Keratinocyte (primary cell): ENCODE data around the gene TPO. TPM values are rescaled to one million over a fixed set of nuclear protein-coding genes. Genes with fewer than 3 reads are reported as not detected.

Experiments used
- DNase-seq: peaks from one replicate; pipeline ENCODE4 v3.0.0-alpha.2; 2011; ENCODE audit warnings: low read depth, missing footprints, low spot score
- FAIRE-seq: peaks from 2 replicates; lab custom pipeline; 2011; peaks lifted over from hg19 to GRCh38; lab: Jason Lieb, UNC
- H2AFZ ChIP-seq: 2 replicates; pipeline ENCODE4 v1.6.0; 2012; ENCODE audit warnings: low read length, control low read depth, inconsistent platforms; ENCODE audit not compliant: control insufficient read depth
- H3K27ac ChIP-seq: 2 replicates; pipeline ENCODE4 v1.5.1; 2011; ENCODE audit warnings: low read length; ENCODE audit not compliant: control insufficient read depth, insufficient read depth
- H3K27me3 ChIP-seq: 3 replicates; pipeline ENCODE4 v1.6.0; 2011; ENCODE audit warnings: low read length; ENCODE audit not compliant: control insufficient read depth, insufficient read depth; ENCODE audit errors: extremely low read depth
- H3K36me3 ChIP-seq, 2 experiments: 2 replicates in 1 of 2; 3 replicates in 1 of 2; pipeline ENCODE4 v1.5.1; 2011; ENCODE audit warnings: low read length in 2 of 2, mild to moderate bottlenecking in 1 of 2; ENCODE audit not compliant: control insufficient read depth in 2 of 2, insufficient read depth in 2 of 2; ENCODE audit errors: extremely low read depth in 1 of 2
- H3K4me1 ChIP-seq: 3 replicates; pipeline ENCODE4 v1.5.1; 2011; ENCODE audit warnings: low read length; ENCODE audit not compliant: control insufficient read depth, insufficient read depth; ENCODE audit errors: extremely low read depth
- H3K4me2 ChIP-seq: 3 replicates; pipeline ENCODE4 v1.6.0; 2011; ENCODE audit warnings: low read depth, low read length; ENCODE audit not compliant: control insufficient read depth, insufficient read depth; ENCODE audit errors: extremely low read depth
- H3K4me3 ChIP-seq, 3 experiments: fragments of 200-600 bp in 1 of 3; sonication (generic) in 1 of 3; 2 replicates in 2 of 3; 3 replicates in 1 of 3; pipeline ENCODE4 v1.5.1; 2011 to 2016; ENCODE audit warnings: low read length in 3 of 3, mild to moderate bottlenecking in 3 of 3, control low read depth in 2 of 3, inconsistent platforms in 1 of 3, low read depth in 1 of 3, mixed read lengths in 1 of 3, mixed run types in 1 of 3, moderate library complexity in 1 of 3; ENCODE audit not compliant: control insufficient read depth in 2 of 3, insufficient read depth in 2 of 3; ENCODE audit errors: extremely low read depth in 1 of 3
- H3K79me2 ChIP-seq: 2 replicates; pipeline ENCODE4 v1.6.0; 2012; ENCODE audit warnings: low read length; ENCODE audit not compliant: control insufficient read depth, insufficient read depth
- H3K9ac ChIP-seq: 3 replicates; pipeline ENCODE4 v1.6.0; 2011; ENCODE audit warnings: low read length; ENCODE audit not compliant: control insufficient read depth, insufficient read depth; ENCODE audit errors: extremely low read depth
- H3K9me1 ChIP-seq: 3 replicates; pipeline ENCODE4 v1.6.0; 2011; ENCODE audit warnings: low read length; ENCODE audit not compliant: control insufficient read depth, insufficient read depth; ENCODE audit errors: extremely low read depth
- H3K9me3 ChIP-seq: 2 replicates; pipeline ENCODE4 v1.5.1; 2012; ENCODE audit warnings: low read depth, low read length; ENCODE audit not compliant: control insufficient read depth
- H4K20me1 ChIP-seq: 3 replicates; pipeline ENCODE4 v1.6.0; 2011; ENCODE audit warnings: low read length; ENCODE audit not compliant: control insufficient read depth, insufficient read depth; ENCODE audit errors: extremely low read depth
- CTCF ChIP-seq, 3 experiments: IDR thresholded peaks in 1 of 3; conservative IDR thresholded peaks in 1 of 3; optimal IDR thresholded peaks in 1 of 3; 2 replicates in 2 of 3; 3 replicates in 1 of 3; pipeline versions ENCODE3 to v1.5.1; 2011; ENCODE audit warnings: low read length in 3 of 3, mild to moderate bottlenecking in 3 of 3, moderate library complexity in 2 of 3, control low read depth in 1 of 3, inconsistent platforms in 1 of 3; ENCODE audit not compliant: insufficient read depth in 2 of 3; ENCODE audit errors: extremely low read depth in 1 of 3
- EZH2 ChIP-seq: IDR thresholded peaks from one replicate; pipeline ENCODE4 v1.6.1; 2012; ENCODE audit warnings: inconsistent platforms, mild to moderate bottlenecking, low read length, moderate library complexity
- dilution Hi-C: fragments of 300-500 bp; cut with MboI; formaldehyde crosslinking; loops from one replicate; pipeline ENCODE4 v1.7.0; 2020; ENCODE audit warnings: low sequenced_read_pairs; ENCODE audit not compliant: extremely low pct_ligation_motif_present
- polyA plus RNA-seq, 5 experiments: library from polyadenylated mRNA; depleted of rRNA in 3 of 5; stranded (reverse) in 3 of 5; stranded (forward) in 1 of 5; unstranded in 1 of 5; fragments of >200 nt; gene quantifications; 1 replicate in 1 of 5; 2 replicates in 3 of 5; 3 replicates in 1 of 5; pipeline versions ENCODE4 v1.2.1 to v1.2.3, GENCODE V29; 2011 to 2012; ENCODE audit warnings: missing spikeins in 2 of 5, low read depth in 1 of 5, low replicate concordance in 1 of 5

The TPO gene
- polyA plus RNA-seq, 1 donor (not counting 4 experiments of a cell fraction or from before 2014, with no cell fraction given) = 0.07 TPM

- no peak overlapping the region for H3K4me3 ChIP-seq
- no peaks in the 10 kb centered on the region for H3K79me2 ChIP-seq
- no peak overlapping the region for H2AFZ ChIP-seq
- H3K4me2 ChIP-seq = no peak overlapping the region
- H3K9ac ChIP-seq = no peak overlapping the region
- dilution Hi-C loops = no loop called here
- H3K36me3 ChIP-seq = no peaks in the 10 kb centered on the region
- no peaks in the 10 kb centered on the region for H3K9me1 ChIP-seq
- DNase-seq = no peak
- no peaks in the 10 kb centered on the region for H3K4me1 ChIP-seq
- no peak for TF ChIP-seq EZH2
- TF ChIP-seq CTCF (optimal IDR thresholded peaks at IDR 0.05 in 1 of 3, IDR thresholded peaks at IDR 0.05 in 1 of 3, conservative IDR thresholded peaks at IDR 0.05 in 1 of 3; ENCODE audit: extremely low read depth in 1 of 3, insufficient read depth in 2 of 3, low read length in 3 of 3) = no peak
- H4K20me1 ChIP-seq = no peaks in the 10 kb centered on the region
- H3K27ac ChIP-seq = no peak overlapping the region
- no peaks in the 10 kb centered on the region for H3K9me3 ChIP-seq
- no peaks in the 10 kb centered on the region for H3K27me3 ChIP-seq
- FAIRE-seq = no peak
Measured at GRCh38 chr2:1502891-1503304, 89.6 kb downstream of the TPO start.

- dilution Hi-C loops = no loop called here
- TF ChIP-seq EZH2 (no peak), CTCF (optimal IDR thresholded peaks at IDR 0.05 in 1 of 3, IDR thresholded peaks at IDR 0.05 in 1 of 3, conservative IDR thresholded peaks at IDR 0.05 in 1 of 3; ENCODE audit: extremely low read depth in 1 of 3, insufficient read depth in 2 of 3, low read length in 3 of 3) (no peak)
- Histone ChIP-seq H2AFZ (no peak overlapping the region), H3K9ac (no peak overlapping the region), H3K27me3 (no peaks in the 10 kb centered on the region), H3K4me3 (no peak overlapping the region), H4K20me1 (no peaks in the 10 kb centered on the region), H3K9me1 (no peaks in the 10 kb centered on the region), H3K4me1 (no peaks in the 10 kb centered on the region), H3K79me2 (no peaks in the 10 kb centered on the region), H3K36me3 (no peaks in the 10 kb centered on the region), H3K27ac (no peak overlapping the region), H3K4me2 (no peak overlapping the region), H3K9me3 (no peaks in the 10 kb centered on the region)
- DNase-seq = no peak
- no peak for FAIRE-seq
Measured at GRCh38 chr2:1503471-1504310, 90.4 kb downstream of the TPO start.
